Left ventricle myocardium inferior (tissue), 1 donor: Measurements from ENCODE around the gene SLC4A9. TPM values are rescaled to one million over a fixed set of nuclear protein-coding genes. Genes with fewer than 3 reads are reported as not detected.
A peak's percentile ranks its signal among the peaks of the same experiment; 100 is the strongest.

Experiments used
- DNase-seq: peaks from one replicate; pipeline ENCODE4 v3.0.0-alpha.2; 2020
- H3K27ac ChIP-seq: fragments of 200-600 bp; replicated peaks from 2 replicates; pipeline ENCODE4 v1.8.0; 2021
- H3K27me3 ChIP-seq: fragments of 200-600 bp; 2 replicates; pipeline ENCODE4 v1.8.0; 2021; ENCODE audit warnings: low read depth
- H3K36me3 ChIP-seq: fragments of 200-600 bp; 2 replicates; pipeline ENCODE4 v1.8.0; 2021
- H3K4me1 ChIP-seq: fragments of 200-600 bp; 2 replicates; pipeline ENCODE4 v1.8.0; 2021
- H3K4me3 ChIP-seq: fragments of 200-600 bp; 2 replicates; pipeline ENCODE4 v1.8.0; 2021; ENCODE audit warnings: mild to moderate bottlenecking, moderate library complexity
- H3K9me3 ChIP-seq: fragments of 200-600 bp; replicated peaks from 2 replicates; pipeline ENCODE4 v1.8.0; 2021
- intact Hi-C: fragments of 100-400 bp; cut with micrococcal nuclease; formaldehyde crosslinking; loops from one replicate; pipeline ENCODE4 v1.11.0; 2022
- total RNA-seq: library from RNA; stranded (reverse); fragmentation: NEBNext Ultra II Directional; extraction: Animal tissue kit (Norgen Biotek cat#: 25700); gene quantifications from one replicate; pipeline ENCODE4 v1.2.1, GENCODE V29; 2021
- TF ChIP-seq, protein P1 (sequence below): fragments of 200-600 bp; IDR thresholded peaks from 2 replicates; pipeline ENCODE4 v1.8.0; 2021; ENCODE audit warnings: antibody characterized with exemption, mild to moderate bottlenecking, borderline replicate concordance
- donor health status: DM: no; HTN: yes; CAD: no; lungs with severe emphysema.

The SLC4A9 gene
- total RNA-seq, 1 donor from 2014 or later: 0.44 TPM

DNA sequence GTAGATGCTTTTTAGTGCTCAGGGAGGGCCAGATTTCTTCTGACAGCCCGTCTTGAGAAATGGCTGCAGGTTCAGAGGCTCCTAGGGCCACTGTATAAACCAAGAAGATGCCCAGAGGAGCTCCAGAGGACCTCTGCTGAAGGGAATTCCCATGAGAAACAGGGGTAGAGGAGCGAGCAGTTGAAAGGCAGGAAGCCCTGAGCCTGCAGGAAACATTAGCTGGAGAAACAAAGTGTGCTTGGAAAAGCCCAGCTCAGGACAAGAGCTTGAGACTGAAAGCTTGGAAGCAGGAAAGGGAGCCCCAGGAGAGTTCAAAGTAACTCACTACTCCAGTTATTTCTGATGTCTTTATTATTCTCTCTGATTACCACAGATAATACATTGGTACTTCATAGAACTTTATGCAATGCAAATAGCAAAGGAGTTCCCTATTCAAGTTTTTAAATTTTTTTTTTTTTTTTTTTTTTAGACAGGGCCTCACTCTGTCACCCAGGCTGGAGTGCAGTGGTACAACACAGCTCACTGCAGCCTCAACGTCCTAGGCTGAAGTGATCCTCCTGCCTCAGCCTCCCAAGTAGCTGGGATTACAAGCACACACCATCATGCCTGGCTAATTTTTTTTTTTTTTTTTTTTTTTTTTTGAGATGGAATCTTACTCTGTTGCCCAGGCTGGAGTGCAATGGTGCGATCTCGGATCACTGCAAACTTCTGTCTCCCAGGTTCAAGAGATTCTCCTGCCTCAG lies 30.1 kb upstream of the SLC4A9 start:
- Histone ChIP-seq H3K36me3 (peaks cover 32% of the 10 kb centered on the region), H3K4me1 (peaks cover 60% of the 10 kb centered on the region), H3K9me3 (no peaks in the 10 kb centered on the region), H3K4me3 (no peak overlapping the region), H3K27me3 (no peaks in the 10 kb centered on the region), H3K27ac (peak overlapping the region; percentile 79)
- intact Hi-C loops: no loop called here
- DNase-seq: no peak
- TF ChIP-seq, protein P1, sequence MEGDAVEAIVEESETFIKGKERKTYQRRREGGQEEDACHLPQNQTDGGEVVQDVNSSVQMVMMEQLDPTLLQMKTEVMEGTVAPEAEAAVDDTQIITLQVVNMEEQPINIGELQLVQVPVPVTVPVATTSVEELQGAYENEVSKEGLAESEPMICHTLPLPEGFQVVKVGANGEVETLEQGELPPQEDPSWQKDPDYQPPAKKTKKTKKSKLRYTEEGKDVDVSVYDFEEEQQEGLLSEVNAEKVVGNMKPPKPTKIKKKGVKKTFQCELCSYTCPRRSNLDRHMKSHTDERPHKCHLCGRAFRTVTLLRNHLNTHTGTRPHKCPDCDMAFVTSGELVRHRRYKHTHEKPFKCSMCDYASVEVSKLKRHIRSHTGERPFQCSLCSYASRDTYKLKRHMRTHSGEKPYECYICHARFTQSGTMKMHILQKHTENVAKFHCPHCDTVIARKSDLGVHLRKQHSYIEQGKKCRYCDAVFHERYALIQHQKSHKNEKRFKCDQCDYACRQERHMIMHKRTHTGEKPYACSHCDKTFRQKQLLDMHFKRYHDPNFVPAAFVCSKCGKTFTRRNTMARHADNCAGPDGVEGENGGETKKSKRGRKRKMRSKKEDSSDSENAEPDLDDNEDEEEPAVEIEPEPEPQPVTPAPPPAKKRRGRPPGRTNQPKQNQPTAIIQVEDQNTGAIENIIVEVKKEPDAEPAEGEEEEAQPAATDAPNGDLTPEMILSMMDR: no peak

DNA sequence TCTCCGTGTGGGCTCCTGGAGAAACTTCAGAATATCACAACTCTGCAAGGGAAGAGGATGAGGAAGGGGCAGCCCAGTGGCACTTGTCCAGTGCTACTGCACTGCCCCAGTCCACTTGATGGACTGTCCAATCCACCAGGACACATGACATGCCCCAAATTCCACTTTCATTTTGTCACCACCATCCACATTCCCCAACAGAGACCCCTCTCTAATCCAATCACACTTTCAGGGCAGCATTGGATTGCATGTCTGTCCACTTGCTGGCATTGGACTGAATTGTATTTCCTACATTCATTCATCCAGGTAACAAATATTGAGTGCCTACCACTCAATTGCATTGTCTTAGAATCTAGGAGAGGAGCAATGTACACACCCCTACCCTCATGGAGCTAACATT lies 28.4 kb upstream of the SLC4A9 start:
- H3K36me3 ChIP-seq: peaks cover 39% of the 10 kb centered on the region
- no peak overlapping the region for H3K27ac ChIP-seq
- intact Hi-C loops: no loop called here
- TF ChIP-seq, protein P1: no peak
- H3K9me3 ChIP-seq: no peaks in the 10 kb centered on the region
- no peak for DNase-seq
- H3K27me3 ChIP-seq: no peaks in the 10 kb centered on the region
- peaks cover 71% of the 10 kb centered on the region for H3K4me1 ChIP-seq
- no peak overlapping the region for H3K4me3 ChIP-seq

DNA sequence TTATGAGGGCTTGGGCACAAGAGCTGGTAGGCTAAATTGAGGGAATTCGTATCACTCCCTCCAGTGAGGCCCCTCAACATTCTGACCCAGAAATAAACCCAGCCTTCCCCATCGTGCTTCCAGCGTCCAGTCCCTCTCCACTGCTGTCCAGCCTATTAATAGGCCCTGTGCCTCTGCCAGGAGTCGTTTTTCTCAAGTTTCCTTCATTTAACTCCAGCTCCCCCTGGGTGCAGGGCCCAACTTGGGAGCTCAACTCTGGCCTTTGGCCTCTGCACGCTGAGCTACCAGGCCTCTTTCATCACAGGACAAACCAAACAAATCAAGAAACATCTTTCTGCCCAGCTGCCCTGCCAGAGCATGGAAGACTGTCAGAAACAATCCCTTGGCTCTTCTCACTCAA lies 23.6 kb upstream of the SLC4A9 start:
- TF ChIP-seq, protein P1: no peak
- Histone ChIP-seq H3K9me3 (no peaks in the 10 kb centered on the region), H3K36me3 (peaks cover 51% of the 10 kb centered on the region), H3K4me3 (no peak overlapping the region), H3K4me1 (peaks cover 77% of the 10 kb centered on the region), H3K27me3 (no peaks in the 10 kb centered on the region), H3K27ac (peak overlapping the region; percentile 92)
- intact Hi-C loops: no loop called here
- DNase-seq: peak; percentile 37

DNA sequence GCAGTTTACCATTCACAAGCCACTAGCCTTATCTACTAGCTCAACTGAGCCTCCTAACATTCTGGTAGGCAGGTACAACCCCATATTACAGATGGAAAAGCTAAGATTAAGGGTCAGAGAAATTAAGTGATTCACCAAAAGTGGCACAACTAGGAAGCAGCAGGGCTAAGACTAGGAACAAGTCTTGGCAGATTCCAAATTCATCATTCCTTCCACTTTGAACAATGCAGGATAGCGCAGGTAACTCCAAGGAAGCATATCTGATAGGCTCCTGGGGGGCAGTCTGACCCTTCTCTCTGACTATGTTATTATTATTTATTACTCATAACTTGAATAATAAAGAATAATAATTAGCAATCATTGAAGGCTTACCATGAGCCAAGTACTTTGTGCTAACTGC lies 22.1 kb upstream of the SLC4A9 start:
- peaks cover 50% of the 10 kb centered on the region for H3K36me3 ChIP-seq
- H3K27me3 ChIP-seq: no peaks in the 10 kb centered on the region
- H3K9me3 ChIP-seq: no peaks in the 10 kb centered on the region
- intact Hi-C loops: no loop called here
- H3K4me1 ChIP-seq: peaks cover 90% of the 10 kb centered on the region
- TF ChIP-seq, protein P1: no peak
- no peak for DNase-seq
- no peak overlapping the region for H3K4me3 ChIP-seq
- peak overlapping the region; percentile 92 for H3K27ac ChIP-seq

DNA sequence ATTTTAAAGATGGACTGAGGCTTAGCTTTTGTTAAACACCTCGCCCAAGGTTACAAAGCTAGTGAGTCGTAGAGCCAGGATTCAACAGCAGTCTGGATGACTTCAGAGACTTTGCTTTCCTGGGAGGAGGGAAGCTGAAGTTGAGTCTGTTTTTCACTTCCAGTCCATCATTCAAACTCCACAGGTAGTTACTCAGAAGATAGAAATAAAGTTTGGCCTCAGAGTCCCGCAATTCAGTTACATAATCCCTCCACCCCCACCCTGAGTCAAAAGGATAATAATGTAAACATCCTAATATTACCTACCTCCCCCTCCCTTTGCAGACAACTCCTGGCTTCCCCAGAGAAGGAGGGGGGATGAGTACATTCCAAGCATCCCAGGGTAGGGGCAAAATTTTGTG lies 21.7 kb upstream of the SLC4A9 start:
- no peak for DNase-seq
- Histone ChIP-seq H3K4me1 (peaks cover 90% of the 10 kb centered on the region), H3K9me3 (no peaks in the 10 kb centered on the region), H3K27me3 (no peaks in the 10 kb centered on the region), H3K27ac (peak overlapping the region; percentile 92), H3K4me3 (no peak overlapping the region), H3K36me3 (peaks cover 45% of the 10 kb centered on the region)
- TF ChIP-seq, protein P1: no peak
- intact Hi-C loops: no loop called here
